HG03045 (cell line): Measurements from ENCODE around the gene SMARCB1.

Experiments
- ATAC-seq: cut with Tn5 transposase; IDR thresholded peaks from one replicate; pipeline ENCODE4 v1.9.1; 2021; ENCODE audit warnings: mild to moderate bottlenecking, moderate library complexity; ENCODE audit not compliant: unreplicated experiment

SMARCB1 gene

DNA sequence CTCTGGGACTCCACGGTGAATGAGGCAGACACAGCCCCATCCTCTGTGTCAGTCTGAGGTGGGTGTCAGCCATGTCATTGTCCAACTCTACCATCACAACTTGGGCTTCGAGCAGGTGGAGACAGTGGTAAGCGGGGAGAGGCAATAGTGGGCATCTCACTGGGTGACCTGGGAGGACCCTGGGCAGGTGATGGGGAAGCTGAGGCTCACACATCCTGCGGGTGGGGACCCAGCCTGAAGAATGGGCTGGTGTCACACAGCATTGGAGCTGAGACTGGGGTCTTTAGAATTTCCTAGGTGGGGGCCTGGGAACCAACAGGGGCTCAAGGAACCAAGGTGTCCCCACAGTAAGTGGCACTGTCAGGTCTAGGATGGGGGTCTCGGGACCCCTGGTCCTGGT lies 7.0 kb upstream of the SMARCB1 start:
- no peak for ATAC-seq

DNA sequence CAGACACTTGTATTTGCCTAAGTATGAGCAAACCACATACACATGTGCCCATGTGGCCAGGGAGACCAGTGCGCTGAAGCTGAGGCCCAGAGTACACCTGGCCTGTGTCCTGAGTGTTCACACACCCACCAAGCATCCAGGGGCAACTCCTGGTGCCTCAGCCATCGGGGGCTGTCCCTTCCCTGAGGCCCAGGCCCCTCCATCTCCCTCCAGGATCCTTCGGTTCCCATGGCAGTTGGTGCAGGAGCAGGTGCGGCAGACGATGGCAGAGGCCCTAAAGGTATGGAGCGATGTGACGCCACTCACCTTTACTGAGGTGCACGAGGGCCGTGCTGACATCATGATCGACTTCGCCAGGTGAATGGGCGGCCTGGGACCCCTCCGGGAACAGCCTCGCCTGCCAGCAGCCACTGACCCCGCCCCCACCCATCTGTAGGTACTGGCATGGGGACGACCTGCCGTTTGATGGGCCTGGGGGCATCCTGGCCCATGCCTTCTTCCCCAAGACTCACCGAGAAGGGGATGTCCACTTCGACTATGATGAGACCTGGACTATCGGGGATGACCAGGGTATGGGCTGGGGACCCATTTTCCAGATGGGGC lies 6.5 kb upstream of the SMARCB1 start:
- no peak for ATAC-seq

DNA sequence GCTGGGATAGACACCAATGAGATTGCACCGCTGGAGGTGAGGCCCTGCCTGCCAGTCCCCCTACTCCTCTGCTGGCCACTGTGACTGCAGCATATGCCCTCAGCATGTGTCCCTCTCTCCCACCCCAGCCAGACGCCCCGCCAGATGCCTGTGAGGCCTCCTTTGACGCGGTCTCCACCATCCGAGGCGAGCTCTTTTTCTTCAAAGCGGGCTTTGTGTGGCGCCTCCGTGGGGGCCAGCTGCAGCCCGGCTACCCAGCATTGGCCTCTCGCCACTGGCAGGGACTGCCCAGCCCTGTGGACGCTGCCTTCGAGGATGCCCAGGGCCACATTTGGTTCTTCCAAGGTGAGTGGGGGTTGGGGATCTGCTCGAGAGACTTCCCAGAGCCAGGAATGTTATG lies 5.7 kb upstream of the SMARCB1 start:
- ATAC-seq = no peak

DNA sequence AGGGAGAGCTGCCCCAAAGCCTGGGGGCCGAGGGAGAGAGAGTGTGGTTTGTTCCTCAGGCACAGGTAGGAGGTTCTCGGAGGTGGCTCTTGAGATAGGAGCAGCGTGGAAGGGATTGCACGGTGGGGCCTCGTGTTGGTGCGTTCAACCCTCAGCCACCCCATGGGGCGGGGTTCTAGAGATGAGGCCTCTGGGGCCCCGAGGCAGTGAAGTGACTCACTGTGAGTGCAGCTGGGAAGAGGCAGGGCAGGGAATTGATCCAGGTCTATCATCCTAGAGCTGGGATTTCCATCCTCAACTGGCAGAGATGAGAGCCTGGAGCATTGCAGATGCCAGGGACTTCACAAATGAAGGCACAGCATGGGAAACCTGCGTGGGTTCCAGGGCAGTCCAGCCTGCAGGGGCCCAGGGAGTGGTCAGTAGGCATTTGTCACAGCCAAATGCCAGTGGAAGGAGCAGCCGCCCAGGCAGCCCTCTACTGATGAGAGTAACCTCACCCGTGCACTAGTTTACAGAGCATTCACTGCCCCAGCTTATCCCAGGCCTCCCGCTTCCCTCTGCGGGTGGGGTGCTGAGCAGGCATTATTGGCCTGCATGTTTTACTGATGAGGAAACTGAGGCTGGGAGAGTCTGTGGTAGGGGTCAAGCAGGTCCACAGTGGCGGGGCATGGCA lies 5.1 kb upstream of the SMARCB1 start:
- ATAC-seq = no peak

DNA sequence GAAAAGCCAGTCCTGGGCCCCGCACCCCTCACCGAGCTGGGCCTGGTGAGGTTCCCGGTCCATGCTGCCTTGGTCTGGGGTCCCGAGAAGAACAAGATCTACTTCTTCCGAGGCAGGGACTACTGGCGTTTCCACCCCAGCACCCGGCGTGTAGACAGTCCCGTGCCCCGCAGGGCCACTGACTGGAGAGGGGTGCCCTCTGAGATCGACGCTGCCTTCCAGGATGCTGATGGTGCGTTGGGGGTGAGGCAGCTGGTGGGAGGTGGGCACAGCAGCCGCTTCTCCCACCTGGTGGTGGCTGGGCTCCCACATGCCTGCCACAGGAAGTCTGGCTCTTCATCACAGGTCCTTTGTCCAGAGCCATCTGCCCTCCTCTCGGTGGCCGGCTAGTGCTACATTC lies 4.5 kb upstream of the SMARCB1 start:
- no peak for ATAC-seq

DNA sequence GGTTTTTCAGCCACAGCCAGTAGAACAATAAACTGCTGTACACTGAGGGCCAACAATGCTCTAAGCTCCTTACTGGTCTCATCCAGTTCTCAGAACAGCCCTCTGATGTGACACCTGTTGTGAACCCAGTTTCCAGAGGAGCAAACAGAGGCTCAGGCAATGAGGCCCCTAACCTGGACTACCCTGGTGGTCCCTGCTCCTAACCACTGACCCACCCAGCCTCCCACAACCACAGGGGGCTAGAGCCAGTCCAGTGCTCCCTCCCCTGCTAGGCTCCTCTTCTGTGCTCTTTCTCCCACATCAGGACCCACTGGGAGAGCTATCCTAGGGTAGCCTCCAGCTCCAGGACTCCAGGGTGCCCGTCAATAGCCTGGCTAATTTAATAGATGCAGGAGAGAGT lies 4.1 kb upstream of the SMARCB1 start:
- ATAC-seq = no peak

DNA sequence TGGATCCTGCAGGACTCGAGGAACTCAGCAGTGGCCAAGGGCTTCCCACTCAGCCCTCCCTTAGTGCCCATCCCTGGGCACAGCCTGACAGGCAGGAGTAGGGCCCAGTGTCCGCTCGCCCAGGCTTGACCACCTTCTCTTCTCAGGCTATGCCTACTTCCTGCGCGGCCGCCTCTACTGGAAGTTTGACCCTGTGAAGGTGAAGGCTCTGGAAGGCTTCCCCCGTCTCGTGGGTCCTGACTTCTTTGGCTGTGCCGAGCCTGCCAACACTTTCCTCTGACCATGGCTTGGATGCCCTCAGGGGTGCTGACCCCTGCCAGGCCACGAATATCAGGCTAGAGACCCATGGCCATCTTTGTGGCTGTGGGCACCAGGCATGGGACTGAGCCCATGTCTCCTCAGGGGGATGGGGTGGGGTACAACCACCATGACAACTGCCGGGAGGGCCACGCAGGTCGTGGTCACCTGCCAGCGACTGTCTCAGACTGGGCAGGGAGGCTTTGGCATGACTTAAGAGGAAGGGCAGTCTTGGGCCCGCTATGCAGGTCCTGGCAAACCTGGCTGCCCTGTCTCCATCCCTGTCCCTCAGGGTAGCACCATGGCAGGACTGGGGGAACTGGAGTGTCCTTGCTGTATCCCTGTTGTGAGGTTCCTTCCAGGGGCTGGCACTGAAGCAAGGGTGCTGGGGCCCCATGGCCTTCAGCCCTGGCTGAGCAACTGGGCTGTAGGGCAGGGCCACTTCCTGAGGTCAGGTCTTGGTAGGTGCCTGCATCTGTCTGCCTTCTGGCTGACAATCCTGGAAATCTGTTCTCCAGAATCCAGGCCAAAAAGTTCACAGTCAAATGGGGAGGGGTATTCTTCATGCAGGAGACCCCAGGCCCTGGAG lies 3.3 kb upstream of the SMARCB1 start:
- ATAC-seq = no peak

DNA sequence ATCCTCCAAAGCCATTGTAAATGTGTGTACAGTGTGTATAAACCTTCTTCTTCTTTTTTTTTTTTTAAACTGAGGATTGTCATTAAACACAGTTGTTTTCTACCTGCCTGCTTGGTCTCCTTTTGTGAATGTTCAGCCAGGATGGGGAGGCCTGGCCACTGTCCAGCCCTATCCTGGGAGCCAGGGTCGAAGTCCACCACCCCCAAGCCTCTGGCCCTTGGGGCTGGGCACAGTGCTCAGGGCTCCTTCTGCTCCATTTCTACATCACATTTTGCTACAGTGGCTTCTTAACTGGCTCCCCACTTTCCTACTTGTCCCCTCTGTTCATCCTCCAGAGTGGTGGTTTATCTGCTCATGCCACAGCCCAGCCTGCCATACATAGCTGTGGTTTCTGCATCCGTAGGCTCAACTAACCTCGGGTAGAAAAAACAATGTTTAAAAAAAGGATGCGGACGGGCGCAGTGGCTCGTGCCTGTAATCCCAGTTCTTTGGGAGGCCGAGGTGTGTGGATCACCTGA lies 2.5 kb upstream of the SMARCB1 start:
- ATAC-seq = no peak

DNA sequence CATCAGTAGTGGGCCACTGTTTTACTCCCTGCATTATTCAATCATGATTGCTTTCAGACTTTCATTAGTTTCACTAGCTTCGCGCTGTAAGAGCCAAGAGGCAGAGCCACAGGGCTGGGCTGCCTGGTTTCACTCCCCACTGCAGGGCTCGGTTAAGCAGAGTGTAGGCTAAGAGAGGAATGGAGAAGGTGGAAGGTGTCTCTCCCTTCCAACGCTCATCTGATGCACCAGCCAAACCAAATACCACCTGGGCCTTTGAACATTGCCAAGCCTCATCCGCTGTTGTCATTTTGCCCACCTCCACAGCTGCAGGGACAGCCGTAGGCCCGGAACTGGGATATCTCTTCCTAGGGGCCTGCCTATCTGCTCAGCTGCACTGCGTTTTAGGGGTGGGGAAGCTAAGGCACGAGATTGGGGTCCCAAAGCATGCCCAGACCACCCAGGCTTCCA lies 480 bp upstream of the SMARCB1 start:
- no peak for ATAC-seq

DNA sequence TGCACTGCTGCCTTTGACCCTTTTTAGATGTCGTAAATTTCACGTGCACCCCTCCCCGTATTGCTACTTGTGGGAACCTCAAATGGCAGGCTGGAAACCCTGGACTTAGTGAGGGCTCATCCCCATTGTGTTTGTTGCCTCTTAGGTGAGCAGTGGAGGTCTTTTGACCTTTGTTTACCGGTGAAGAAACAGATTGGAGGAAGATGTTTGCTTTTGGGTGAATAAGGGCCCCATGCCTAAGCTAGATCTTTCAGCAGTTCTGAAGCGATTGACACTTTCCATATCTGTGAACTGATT lies 782 bp downstream of the SMARCB1 start:
- ATAC-seq = no peak

DNA sequence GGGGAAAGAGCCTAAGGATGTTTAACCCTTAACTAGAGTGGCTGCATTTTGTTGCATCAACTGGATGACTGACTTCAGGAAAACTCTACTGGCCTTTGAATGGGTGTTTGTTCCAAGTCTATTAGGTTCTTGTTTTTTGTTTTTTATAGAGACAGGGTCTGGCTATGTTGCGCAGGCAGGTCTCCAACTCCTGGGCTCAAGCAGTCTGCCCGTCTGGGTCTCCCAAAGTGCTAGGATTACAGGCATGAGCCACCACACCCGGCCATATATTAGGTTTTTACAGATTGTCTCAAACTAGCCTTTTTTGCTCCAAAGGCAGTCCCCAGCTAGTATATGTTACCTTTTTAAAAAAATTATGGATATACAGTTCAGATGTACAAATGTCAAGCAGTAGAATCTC lies 1.1 kb downstream of the SMARCB1 start:
- ATAC-seq = no peak

DNA sequence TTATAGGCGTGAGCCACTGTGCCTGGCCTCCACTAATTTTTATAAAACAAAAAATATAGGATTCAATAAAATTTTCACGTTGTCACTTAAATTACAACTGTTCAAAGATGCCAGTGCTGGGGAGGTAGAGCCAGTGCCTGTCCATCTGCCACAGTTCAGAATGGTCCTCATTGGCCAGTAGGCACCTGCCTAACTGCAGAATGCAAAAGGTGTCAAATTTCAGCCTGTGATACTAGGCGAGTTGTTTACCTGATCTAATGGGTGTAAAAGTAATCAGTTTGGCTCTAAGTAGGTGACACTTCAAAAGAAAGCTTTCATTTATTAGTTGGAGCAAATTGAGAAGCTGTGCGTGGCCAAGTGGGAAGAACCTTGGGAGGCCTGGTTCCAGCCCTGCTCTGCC lies 2.4 kb downstream of the SMARCB1 start:
- ATAC-seq = no peak

DNA sequence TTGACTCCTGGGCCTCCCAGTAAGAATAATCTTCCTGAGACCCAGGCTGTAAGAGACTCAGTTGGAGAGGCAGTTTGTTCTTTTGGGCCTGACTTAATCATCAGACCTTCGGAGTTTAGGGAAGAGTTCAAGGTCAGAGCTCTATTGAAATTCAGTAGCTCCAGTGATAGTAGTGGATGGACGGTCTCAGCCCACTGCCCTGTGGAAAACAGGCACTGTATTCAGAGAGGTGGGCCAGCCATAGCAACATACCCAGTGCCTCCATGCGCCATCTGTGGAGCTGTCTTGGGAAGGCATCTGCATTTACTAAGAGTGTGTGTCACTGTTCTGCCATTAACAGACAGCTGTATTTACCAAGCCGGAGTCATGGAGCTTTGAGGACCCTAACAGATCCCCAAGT lies 2.9 kb downstream of the SMARCB1 start:
- ATAC-seq = no peak

DNA sequence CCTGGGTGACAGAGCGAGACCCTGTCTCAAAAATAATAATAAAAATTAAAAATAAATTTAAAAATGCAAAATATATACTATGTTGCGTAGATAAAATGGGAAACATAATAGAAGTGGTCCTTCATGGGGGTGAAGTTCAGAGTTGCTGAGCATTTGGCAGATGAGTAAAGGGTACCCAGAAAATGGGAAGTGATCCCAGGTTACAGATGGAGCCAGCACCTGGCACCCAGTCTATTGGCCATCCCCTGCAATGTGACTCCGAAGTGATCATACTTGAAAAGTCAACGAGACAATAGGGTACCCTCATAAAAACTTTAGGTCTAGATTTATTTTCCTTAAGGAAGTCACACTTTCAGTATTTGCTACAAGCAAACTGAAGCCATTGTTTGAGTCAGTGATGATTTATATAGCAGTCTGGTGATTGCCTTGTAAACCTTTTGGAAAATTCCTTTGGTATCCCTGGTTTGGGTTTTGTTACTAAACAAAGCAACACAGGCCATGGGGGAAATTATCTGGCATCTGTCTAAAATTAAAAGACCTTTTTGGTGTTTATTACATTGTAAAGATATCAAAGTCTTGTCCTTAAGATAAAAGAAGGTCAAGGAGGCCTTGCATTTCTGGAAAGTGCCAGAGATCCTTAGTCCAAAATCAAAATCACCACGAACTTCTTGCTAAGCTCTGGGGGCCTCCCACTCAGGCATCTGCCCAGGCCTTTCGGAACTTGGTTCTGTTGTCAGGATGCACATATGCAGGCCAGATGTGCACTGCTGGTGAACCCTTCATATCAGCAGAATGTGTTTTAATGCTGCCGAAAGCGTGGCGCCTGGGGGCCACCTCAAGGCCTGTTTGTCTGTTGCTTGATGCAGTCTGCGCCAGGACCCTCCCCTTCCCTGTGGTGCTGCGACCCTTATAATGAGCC lies 4.3 kb downstream of the SMARCB1 start:
- ATAC-seq = no peak

DNA sequence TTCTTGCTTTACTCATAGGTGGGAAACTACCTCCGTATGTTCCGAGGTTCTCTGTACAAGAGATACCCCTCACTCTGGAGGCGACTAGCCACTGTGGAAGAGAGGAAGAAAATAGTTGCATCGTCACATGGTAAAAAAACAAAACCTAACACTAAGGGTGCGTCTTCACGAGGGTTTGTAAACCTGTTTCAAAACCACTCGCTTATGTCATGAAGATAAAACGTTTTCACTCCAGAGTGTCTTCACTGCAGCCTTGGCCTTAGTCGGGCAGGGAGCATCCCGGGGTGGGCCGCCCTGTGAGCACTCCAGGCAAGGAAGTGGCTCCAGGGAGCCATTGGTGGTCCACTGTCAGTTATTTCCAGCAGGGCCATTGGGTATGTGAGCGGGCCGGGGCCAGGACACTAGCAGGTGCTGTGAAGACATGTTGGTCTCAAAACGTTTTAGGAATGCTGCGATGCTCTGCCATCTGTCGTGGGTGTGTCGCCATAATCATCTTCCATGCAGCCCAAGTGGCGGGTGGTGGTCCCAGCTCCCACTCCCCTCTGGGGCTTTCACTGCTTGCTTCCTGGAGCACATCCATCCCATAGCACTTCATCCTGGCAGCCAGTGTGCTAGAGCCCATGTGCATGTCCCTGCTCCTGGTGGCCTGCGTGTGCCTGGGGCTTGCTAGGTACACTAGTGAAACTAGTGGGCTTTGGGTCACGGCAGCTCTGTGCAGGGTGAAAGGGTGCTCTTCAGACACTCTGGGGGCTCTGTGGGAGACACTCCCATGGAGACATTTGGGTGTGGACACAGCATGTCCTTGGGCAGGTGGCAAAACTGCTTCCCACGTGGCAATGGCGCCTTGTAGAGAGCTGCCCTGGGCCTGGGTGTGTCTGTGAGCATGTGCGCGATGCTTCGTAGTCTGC lies 5.2 kb downstream of the SMARCB1 start:
- no peak for ATAC-seq

DNA sequence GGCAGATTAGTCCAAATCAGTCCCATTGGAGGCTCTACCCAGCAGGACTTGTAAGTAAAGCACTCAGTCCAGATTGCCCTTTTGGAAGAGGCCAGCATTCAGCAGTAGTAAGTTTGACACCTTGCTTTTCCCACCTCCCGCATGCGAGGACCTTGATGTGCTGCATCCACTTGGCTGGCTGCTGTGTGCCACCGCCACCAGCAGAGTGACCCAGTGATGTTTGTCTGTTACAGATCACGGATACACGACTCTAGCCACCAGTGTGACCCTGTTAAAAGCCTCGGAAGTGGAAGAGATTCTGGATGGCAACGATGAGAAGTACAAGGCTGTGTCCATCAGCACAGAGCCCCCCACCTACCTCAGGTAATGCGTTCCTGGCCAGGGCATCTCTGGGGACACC lies 6.6 kb downstream of the SMARCB1 start:
- no peak for ATAC-seq

DNA sequence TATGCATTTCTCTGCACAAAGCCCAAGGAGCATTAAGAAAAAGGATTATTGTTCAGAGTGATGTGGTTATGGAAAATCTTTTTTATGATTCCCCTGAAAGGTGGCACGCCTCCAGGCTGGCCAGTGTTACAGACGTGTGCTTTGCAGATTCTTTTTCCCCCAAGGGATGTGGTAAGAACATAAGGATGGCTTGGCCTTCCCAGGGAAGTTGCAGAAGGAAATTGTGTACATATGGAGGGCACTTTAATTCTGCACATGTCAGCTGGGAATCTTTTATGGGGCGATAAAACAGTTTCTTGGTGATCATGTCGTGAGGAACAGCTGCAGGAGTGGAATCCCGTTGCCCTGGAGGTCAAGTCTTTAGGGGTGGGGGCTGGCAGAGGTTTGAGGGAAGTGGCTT lies 9.7 kb downstream of the SMARCB1 start:
- ATAC-seq = no peak

DNA sequence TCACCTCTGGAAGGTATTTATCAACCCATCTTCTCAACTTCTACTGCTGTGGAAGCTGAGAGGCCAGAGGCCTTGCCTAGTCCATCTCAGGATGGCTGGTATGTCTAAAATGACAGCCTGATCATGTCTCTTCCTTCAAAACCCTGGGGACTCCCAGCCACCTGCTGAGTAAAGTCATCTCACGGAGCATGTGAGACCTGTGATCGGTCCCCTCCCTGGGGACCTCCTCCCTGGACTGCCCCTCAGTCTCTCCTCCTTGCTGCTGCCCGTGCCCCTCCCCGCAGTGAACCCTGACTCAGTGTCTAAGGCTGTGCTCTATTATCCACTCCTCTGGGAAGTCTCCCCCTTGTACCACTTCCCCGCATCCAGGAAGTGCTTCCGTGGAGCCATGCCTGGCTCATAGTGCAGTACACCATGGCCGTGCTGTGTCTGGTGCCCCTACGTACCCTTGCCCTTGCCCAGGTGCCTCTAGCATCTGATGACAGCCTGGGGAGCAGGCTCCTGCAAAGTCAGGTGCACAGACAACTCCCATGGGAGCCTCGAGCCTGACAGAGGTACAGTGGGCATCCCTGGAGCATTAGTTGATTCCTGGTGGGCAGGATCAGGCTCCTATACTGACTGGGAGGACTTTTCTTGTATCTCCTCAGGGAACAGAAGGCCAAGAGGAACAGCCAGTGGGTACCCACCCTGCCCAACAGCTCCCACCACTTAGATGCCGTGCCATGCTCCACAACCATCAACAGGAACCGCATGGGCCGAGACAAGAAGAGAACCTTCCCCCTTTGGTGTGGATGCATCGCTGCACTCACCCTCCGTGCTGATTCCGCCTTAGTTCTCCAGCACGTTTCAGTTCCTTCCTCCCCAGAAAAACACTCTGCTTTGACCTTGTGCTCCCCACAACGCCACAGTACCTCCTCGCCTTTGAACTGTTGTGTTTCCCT lies 13.8 kb downstream of the SMARCB1 start:
- no peak for ATAC-seq
